SK-N-DZ (cell line): ENCODE measurements around the gene UMODL1.

Experiments
- DNase-seq: peaks from one replicate; pipeline ENCODE4 v3.0.0-alpha.2; 2015; ENCODE audit warnings: low spot score

The UMODL1 gene

DNA sequence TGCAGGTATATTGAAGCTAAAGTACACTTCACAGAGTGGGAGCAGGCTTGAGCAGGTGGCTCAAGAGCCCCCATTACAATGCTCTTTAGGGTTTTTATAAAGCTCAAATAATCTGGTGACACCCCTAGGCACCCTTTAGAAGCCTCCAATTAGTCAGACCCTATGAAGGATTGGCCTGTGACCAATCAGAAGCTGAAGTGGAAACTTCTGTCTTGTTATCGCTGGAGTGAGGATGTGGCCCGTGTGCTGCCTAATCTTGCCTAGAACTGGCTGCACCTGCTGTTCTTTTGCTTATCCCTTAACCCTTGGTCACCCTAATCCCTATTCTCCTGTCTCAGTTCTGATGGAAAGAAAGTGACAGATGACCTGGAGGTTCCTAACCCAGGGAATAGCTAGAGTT is 77.0 kb downstream of the UMODL1 start:
- no peak for DNase-seq

- DNase-seq = no peak
Measured at GRCh38 chr21:42148584-42148983, 77.5 kb downstream of the UMODL1 start.

GRCh38 chr21:42149656-42150473 is 78.7 kb downstream of the UMODL1 start:
- DNase-seq = no peak

GRCh38 chr21:42150474-42151085 is 79.5 kb downstream of the UMODL1 start:
- DNase-seq = no peak

DNA sequence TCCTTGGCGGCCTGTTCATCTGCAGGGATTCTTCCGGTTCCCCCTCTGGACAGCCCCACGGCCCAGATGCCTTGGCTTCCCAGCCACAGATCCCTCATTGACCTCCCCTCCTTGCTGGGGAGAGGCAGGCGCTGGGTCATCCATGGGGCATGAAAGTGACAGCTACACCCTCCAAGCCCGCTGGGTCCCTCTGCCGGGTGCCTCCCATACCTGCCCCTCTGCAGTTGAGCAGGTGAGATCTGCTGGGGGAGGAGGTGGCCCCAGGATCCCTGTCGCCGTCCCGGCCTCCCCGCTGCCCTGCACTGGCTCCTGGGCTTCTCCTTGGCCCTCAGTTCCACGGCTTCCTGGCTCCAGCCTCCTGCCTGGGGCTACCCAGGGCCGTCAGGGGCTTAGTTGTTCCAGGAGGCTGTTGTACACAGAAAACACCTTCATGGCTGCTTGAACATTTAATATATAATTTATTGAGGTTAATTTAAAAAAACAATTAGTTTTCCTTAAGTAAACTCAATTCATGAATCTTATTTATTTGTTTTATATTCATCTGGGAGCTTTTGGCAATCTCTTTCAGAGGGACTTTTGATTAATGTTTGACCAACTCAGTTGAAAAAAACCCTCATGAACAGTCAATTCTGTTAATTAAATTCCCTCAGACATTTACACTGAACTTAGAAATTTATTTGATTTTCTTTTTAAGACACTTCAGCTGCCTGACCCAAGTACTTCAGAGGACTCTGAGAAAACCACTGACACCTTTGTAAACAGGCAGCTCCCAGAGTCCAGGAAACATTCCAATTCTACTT is 80.2 kb downstream of the UMODL1 start:
- DNase-seq = no peak

- DNase-seq = no peak
Measured at GRCh38 chr21:42151948-42152220, 80.8 kb downstream of the UMODL1 start.

DNA sequence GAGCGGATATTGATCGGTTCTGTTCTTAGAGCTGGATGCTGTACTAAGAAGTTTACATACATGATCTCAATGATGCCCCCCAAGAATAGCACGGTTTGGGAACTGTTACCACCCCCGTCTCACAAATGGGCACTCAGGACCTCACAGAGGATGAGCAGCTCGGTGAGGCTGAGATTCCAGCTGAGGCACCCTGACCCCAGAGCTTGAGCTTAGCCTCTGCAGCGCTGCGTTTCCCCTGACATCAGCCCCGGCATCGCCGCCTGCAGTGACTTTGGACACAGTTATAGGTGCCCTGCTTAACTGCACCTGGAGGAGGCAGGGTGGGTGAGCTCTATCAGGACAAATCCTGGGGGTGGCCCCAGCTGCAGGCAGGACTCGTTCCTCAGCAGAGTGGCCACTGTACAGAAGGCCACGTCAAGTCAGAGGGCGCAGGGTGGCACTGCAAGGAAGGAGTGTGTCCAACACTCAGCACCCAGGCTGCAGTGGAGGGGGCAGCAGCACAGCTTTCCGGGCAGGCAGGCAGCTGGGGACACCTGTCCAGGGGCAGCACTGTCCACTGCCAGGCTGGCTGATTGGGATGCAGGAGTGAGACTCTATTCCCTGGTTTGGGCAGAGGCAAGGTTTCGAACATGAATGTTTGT is 82.0 kb downstream of the UMODL1 start:
- DNase-seq = no peak

GRCh38 chr21:42153746-42154145 is 82.6 kb downstream of the UMODL1 start:
- DNase-seq = no peak

- DNase-seq = no peak
Measured at GRCh38 chr21:42154237-42155044, 83.3 kb downstream of the UMODL1 start.

DNA sequence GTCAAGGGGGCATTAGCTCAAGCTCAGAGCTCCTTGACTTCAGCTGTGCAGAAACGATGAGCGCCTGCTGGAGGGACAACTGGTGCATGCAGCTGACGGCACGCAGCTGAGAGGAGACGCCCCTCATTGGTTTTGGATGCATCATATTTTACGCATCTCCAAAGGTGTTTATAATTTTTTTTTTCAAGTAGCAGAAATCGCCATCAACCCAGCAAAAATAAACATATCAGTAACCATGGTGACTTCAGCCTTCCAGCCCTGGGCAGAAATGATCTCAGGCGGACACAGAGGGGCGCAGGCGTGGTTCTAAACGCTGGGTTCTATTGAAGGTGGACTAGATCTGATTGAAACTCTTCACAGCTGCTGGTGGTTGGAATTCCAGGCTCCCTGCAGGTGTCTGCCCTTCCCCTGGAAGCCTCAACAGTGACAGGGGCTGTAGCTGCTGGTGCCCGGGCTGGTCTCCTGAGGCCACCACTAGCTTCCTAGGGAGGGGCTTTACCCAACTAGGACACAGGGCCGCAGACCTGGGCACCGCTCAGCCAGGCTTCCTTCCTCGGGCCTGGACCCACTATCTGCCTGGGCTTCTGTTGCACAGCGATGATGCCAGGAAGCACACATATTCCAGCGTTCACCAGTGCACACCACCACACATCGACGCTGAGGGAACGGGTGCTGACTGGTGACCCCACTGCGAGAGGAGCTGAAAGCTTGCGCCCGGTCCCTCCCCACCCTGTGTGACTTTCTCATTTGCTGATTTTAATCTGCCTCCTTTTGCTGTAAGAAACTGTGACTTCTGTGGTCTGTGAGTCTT is 84.1 kb downstream of the UMODL1 start:
- DNase-seq = no peak

- DNase-seq = no peak
Measured at GRCh38 chr21:42156690-42157605, 85.8 kb downstream of the UMODL1 start.

DNA sequence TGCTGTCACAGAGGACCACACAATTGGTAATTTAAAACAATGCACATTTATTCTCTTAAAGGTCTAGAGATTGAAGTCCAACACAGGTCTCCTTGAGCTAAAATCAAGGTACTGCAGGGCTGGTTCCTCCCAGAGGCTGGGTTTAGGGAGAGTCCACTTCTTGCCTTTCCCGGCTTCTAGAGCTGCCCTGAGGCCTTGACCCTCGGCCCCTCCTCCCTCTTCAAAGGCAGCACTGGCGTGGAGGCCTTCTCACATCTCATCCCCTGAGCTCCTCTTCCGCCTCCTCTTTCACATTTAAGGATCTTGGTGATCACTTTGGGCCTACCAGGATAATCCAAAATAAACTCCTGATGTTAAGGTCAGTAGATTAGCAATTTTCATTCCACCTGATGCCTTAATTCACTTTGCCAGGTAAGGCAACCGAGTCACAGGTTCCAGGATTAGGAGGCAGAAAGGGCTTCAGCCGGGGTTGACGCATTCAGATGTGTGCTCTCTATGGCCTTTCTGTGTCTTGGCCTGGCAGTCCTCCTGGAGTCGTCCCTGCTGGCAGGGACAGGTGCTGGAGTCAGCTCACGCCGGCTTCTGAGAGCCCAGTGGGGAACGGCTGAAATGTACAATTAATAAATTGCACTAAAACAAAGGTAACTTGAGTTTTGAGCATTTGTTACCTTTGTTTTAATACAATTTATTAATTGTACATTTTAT is 86.6 kb downstream of the UMODL1 start:
- DNase-seq = no peak

- DNase-seq = no peak
Measured at GRCh38 chr21:42158846-42159245, 87.7 kb downstream of the UMODL1 start.

GRCh38 chr21:42159560-42160110 is 88.5 kb downstream of the UMODL1 start:
- DNase-seq = no peak

- no peak for DNase-seq
Measured at GRCh38 chr21:42160111-42160721, 89.1 kb downstream of the UMODL1 start.

GRCh38 chr21:42160765-42161164 is 89.6 kb downstream of the UMODL1 start:
- no peak for DNase-seq

DNA sequence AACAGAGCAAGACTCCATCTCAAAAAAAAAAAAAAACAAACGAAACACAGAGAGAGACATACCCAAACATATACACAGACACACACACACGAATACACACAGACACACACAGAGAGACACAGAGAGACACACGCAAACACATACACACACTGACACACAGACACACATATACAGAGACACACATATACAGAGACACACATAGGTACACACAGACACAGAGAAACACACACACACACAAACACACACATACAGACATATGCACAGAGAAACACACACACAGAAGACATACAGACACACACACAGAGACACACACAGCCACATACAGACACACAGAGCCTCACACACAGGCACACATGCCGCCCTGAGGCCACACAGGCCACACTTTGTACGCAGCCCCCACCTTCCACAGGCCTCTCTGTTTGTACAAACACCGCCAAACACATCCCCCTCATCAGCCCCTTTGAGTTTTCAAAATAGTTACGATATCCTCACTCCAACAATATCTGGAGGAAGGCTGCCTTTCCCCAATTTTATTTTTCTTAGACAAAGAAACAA is 90.4 kb downstream of the UMODL1 start:
- DNase-seq = no peak
